Parathyroid adenoma (tissue), 2 donors: ENCODE data around the gene MREG.
A peak's percentile ranks its signal among the peaks of the same experiment; 100 is the strongest.
"Not testable (repeated sequence)": the region's sequence is repeated elsewhere in the genome, so short reads cannot be mapped to it uniquely, and the experiment has no call there.

Source experiments
- H2AFZ ChIP-seq: fragments of 300-600 bp; sonication (generic); one replicate; pipeline ENCODE4 v1.7.0; 2017; ENCODE audit warnings: antibody characterized with exemption, mild to moderate bottlenecking
- H3K27ac ChIP-seq: fragments of 300-600 bp; sonication (generic); one replicate; pipeline ENCODE4 v1.7.0; 2017
- H3K27me3 ChIP-seq: fragments of 300-600 bp; sonication (generic); one replicate; pipeline ENCODE4 v1.7.0; 2017; ENCODE audit warnings: low read length; ENCODE audit not compliant: control insufficient read depth, insufficient read depth
- H3K36me3 ChIP-seq: fragments of 300-600 bp; sonication (generic); one replicate; pipeline ENCODE4 v1.7.0; 2017; ENCODE audit warnings: low read length; ENCODE audit not compliant: control insufficient read depth, insufficient read depth
- H3K4me1 ChIP-seq: fragments of 300-600 bp; sonication (generic); one replicate; pipeline ENCODE4 v1.7.0; 2017; ENCODE audit warnings: control low read depth
- H3K4me2 ChIP-seq: fragments of 300-600 bp; sonication (generic); one replicate; pipeline ENCODE4 v1.7.0; 2017; ENCODE audit warnings: low read length
- H3K4me3 ChIP-seq: fragments of 300-600 bp; sonication (generic); one replicate; pipeline ENCODE4 v1.7.0; 2017; ENCODE audit warnings: low read depth, low read length
- H3K79me2 ChIP-seq: fragments of 300-600 bp; sonication (generic); one replicate; pipeline ENCODE4 v1.7.0; 2017; ENCODE audit warnings: control low read depth
- H3K9ac ChIP-seq: fragments of 300-600 bp; sonication (generic); one replicate; pipeline ENCODE4 v1.7.0; 2017; ENCODE audit warnings: mild to moderate bottlenecking
- H3K9me3 ChIP-seq: fragments of 300-600 bp; sonication (generic); one replicate; pipeline ENCODE4 v1.7.0; 2017; ENCODE audit warnings: low read length; ENCODE audit not compliant: control insufficient read depth
- TF ChIP-seq, protein P1 (sequence below): fragments of 300-600 bp; sonication (generic); IDR thresholded peaks from one replicate; pipeline ENCODE4 v1.7.0; 2017; ENCODE audit warnings: antibody characterized with exemption, mild to moderate bottlenecking
- donor health status: primary hyperparathyroidism.

The MREG gene

DNA sequence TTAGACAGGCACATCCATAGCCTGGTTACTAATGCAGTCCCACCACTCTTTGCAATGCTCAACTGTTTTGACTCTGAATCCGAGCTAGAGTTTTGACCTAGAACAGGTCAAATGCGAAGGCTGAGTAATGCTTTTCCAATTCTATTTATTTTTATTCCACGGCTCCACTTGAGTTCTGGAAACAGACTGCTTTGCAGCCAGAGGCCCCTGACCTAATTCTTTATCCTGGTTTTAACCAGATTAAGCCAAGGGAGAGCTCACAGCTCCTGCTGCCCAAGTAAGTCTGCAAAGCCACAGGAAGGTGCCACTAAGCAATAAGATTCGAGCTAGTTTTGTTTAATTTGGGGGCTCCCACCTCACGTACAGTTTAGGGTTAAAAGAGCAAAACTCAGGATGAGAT lies 51.4 kb downstream of the MREG start:
- H3K27me3 ChIP-seq: no peaks in the 10 kb centered on the region
- TF ChIP-seq, protein P1, sequence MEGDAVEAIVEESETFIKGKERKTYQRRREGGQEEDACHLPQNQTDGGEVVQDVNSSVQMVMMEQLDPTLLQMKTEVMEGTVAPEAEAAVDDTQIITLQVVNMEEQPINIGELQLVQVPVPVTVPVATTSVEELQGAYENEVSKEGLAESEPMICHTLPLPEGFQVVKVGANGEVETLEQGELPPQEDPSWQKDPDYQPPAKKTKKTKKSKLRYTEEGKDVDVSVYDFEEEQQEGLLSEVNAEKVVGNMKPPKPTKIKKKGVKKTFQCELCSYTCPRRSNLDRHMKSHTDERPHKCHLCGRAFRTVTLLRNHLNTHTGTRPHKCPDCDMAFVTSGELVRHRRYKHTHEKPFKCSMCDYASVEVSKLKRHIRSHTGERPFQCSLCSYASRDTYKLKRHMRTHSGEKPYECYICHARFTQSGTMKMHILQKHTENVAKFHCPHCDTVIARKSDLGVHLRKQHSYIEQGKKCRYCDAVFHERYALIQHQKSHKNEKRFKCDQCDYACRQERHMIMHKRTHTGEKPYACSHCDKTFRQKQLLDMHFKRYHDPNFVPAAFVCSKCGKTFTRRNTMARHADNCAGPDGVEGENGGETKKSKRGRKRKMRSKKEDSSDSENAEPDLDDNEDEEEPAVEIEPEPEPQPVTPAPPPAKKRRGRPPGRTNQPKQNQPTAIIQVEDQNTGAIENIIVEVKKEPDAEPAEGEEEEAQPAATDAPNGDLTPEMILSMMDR: no peak
- no peaks in the 10 kb centered on the region for H3K9me3 ChIP-seq
- H3K36me3 ChIP-seq: no peaks in the 10 kb centered on the region
- no peak overlapping the region for H3K4me2 ChIP-seq
- no peaks in the 10 kb centered on the region for H3K4me1 ChIP-seq
- no peak overlapping the region for H3K9ac ChIP-seq
- H3K79me2 ChIP-seq: no peaks in the 10 kb centered on the region
- H3K4me3 ChIP-seq: no peak overlapping the region
- no peak overlapping the region for H3K27ac ChIP-seq
- H2AFZ ChIP-seq: no peak overlapping the region

DNA sequence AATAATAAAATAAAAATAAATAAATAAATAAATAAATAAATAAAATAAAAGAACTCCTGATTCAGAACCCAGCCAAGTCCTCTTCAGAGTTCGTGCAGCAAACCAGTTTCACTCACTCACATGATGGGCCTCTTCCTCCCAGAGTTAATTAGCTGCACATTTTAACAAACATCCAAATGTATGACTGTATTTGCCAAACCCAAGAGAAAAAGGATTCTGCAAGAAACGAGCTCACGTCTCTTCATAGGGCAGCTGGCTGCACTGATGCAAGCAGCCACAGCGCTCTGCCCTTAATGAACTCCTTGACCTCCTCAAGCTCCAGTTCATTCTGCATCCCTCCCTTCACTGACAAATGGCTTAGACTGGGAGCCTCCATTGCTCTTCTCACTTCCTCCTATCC lies 55.1 kb downstream of the MREG start:
- no peaks in the 10 kb centered on the region for H3K27me3 ChIP-seq
- no peak overlapping the region for H3K9ac ChIP-seq
- H3K36me3 ChIP-seq: no peaks in the 10 kb centered on the region
- no peak overlapping the region for H3K4me3 ChIP-seq
- H3K79me2 ChIP-seq: no peaks in the 10 kb centered on the region
- TF ChIP-seq, protein P1: no peak
- H3K4me2 ChIP-seq: no peak overlapping the region
- H3K9me3 ChIP-seq: no peaks in the 10 kb centered on the region
- H3K27ac ChIP-seq: no peak overlapping the region
- H3K4me1 ChIP-seq: no peaks in the 10 kb centered on the region
- H2AFZ ChIP-seq: no peak overlapping the region

DNA sequence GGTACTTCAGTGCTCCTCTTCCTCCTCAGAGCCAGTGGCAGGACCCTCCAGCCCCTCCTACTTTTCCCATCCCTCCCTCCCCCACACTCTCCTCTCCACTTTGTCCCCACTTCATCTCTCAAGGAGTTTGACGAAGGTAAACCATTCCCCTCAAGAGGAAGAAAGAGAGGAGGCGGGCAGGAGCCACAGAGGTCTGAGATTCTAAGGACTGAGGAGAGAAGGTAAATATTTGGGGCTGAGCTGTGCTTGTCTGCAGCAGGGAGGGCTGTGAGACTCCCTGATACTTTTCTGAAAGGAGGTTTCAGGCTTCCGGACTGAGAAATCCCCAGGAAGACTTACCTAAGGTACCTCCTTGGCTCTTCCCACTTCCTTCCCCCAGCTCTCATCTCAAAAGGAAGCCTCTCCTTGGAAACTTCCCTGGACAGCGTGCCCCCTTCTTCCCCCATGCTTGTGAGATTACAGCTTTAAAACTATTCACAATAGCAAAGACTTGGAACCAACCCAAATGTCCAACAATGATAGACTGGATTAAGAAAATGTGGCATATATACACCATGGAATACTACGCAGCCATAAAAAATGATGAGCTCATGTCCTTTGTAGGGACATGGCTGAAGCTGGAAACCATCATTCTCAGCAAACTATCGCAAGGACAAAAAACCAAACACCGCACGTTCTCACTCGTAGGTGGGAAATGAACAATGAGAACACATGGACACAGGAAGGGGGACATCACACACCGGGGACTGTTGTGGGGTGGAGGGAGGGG lies 55.8 kb downstream of the MREG start:
- not testable (repeated sequence) for H3K4me1 ChIP-seq

GRCh38 chr2:215952860-215953637 lies 60.3 kb downstream of the MREG start:
- no peak overlapping the region for H3K4me2 ChIP-seq
- H2AFZ ChIP-seq: no peak overlapping the region
- no peak overlapping the region for H3K4me3 ChIP-seq
- H3K27ac ChIP-seq: no peak overlapping the region
- TF ChIP-seq, protein P1: no peak
- H3K4me1 ChIP-seq: peaks cover 8% of the 10 kb centered on the region
- H3K36me3 ChIP-seq: no peaks in the 10 kb centered on the region
- no peaks in the 10 kb centered on the region for H3K9me3 ChIP-seq
- no peaks in the 10 kb centered on the region for H3K79me2 ChIP-seq
- no peaks in the 10 kb centered on the region for H3K27me3 ChIP-seq
- H3K9ac ChIP-seq: no peak overlapping the region

More for the DNA sequence above, 55.8 kb downstream of the MREG start:
- H3K27me3 ChIP-seq, H3K9ac ChIP-seq, H3K36me3 ChIP-seq, H3K4me3 ChIP-seq, H3K79me2 ChIP-seq, H2AFZ ChIP-seq, H3K4me2 ChIP-seq, H3K9me3 ChIP-seq, H3K27ac ChIP-seq: not testable (repeated sequence)

- TF ChIP-seq, protein P1: no peak
- Histone ChIP-seq H3K4me1 (peaks cover 8% of the 10 kb centered on the region), H3K9ac (no peak overlapping the region), H2AFZ (peak overlapping the region; percentile 19), H3K4me3 (no peak overlapping the region), H3K27ac (peak overlapping the region; percentile 53), H3K36me3 (no peaks in the 10 kb centered on the region), H3K27me3 (no peaks in the 10 kb centered on the region), H3K4me2 (no peak overlapping the region), H3K9me3 (no peaks in the 10 kb centered on the region), H3K79me2 (no peaks in the 10 kb centered on the region)
Measured at GRCh38 chr2:215951558-215951957, 61.8 kb downstream of the MREG start.
